UCSD-AML1 (cell line): ENCODE measurements around the gene HMHB1.
A peak's percentile ranks its signal among the peaks of the same experiment; 100 is the strongest.

Experiments used
- DNase-seq: peaks from one replicate; lab custom pipeline; 2025; ENCODE audit not compliant: unreplicated experiment; lab: John Stamatoyannopoulos, UW

The HMHB1 gene

GRCh38 chr5:143812085-143812705 lies at the start of gene HMHB1:
Gene HMHB1, plus strand, starts transcription at chr5:143812161.
- peak; percentile 11 for DNase-seq

GRCh38 chr5:143762636-143763220 lies 49.2 kb upstream of the HMHB1 start:
- no peak for DNase-seq

GRCh38 chr5:143767162-143767561 lies 44.8 kb upstream of the HMHB1 start:
- no peak for DNase-seq

- no peak for DNase-seq
Observed at GRCh38 chr5:143769026-143769786, 42.8 kb upstream of the HMHB1 start.

GRCh38 chr5:143770450-143770849 lies 41.5 kb upstream of the HMHB1 start:
- DNase-seq = no peak

- DNase-seq = no peak
Observed at GRCh38 chr5:143771189-143771588, 40.8 kb upstream of the HMHB1 start.

GRCh38 chr5:143771602-143772001 lies 40.4 kb upstream of the HMHB1 start:
- no peak for DNase-seq

- no peak for DNase-seq
Observed at GRCh38 chr5:143772621-143773020, 39.3 kb upstream of the HMHB1 start.

GRCh38 chr5:143775258-143775657 lies 36.7 kb upstream of the HMHB1 start:
- no peak for DNase-seq

GRCh38 chr5:143776951-143777350 lies 35.0 kb upstream of the HMHB1 start:
- DNase-seq = no peak

GRCh38 chr5:143779506-143779905 lies 32.5 kb upstream of the HMHB1 start:
- no peak for DNase-seq

GRCh38 chr5:143781993-143782520 lies 29.9 kb upstream of the HMHB1 start:
- DNase-seq = no peak

GRCh38 chr5:143782588-143783386 lies 29.2 kb upstream of the HMHB1 start:
- DNase-seq = no peak

- no peak for DNase-seq
Observed at GRCh38 chr5:143788401-143788800, 23.6 kb upstream of the HMHB1 start.

- no peak for DNase-seq
Observed at GRCh38 chr5:143790457-143791112, 21.4 kb upstream of the HMHB1 start.

- no peak for DNase-seq
Observed at GRCh38 chr5:143791848-143792731, 19.9 kb upstream of the HMHB1 start.

GRCh38 chr5:143793249-143793648 lies 18.7 kb upstream of the HMHB1 start:
- DNase-seq = no peak

GRCh38 chr5:143796125-143796524 lies 15.8 kb upstream of the HMHB1 start:
- DNase-seq = no peak

GRCh38 chr5:143796753-143797152 lies 15.2 kb upstream of the HMHB1 start:
- DNase-seq = no peak

- DNase-seq = no peak
Observed at GRCh38 chr5:143800715-143801114, 11.2 kb upstream of the HMHB1 start.
